H1 (cell line): ENCODE results near the gene STIM1. TPM values are rescaled to one million over a fixed set of nuclear protein-coding genes. Genes with fewer than 3 reads are reported as not detected.

ENCODE experiments used
- BCL11A ChIP-seq, 2 experiments: IDR thresholded peaks; one replicate each; pipeline ENCODE4 v1.6.1; 2011; ENCODE audit warnings: low read depth in 2 of 2, low read length in 2 of 2, mild to moderate bottlenecking in 2 of 2
- CHD7 ChIP-seq: fragments of 300-600 bp; sonication (generic); IDR thresholded peaks from 2 replicates; pipeline ENCODE4 v1.7.1; 2012; ENCODE audit warnings: low read length, moderate library complexity, mild to moderate bottlenecking, inconsistent platforms; ENCODE audit not compliant: insufficient replicate concordance
- E2F6 ChIP-seq: IDR thresholded peaks from 2 replicates; pipeline ENCODE4 v1.6.1; 2012; ENCODE audit warnings: inconsistent platforms
- HDAC2 ChIP-seq, 2 experiments: fragments of 300-600 bp in 1 of 2; sonication (generic) in 1 of 2; IDR thresholded peaks; 2 replicates each; pipeline ENCODE4 v1.6.1; 2011 to 2012; ENCODE audit warnings: low read depth in 2 of 2, low read length in 2 of 2, mild to moderate bottlenecking in 2 of 2, moderate library complexity in 2 of 2, borderline replicate concordance in 1 of 2, inconsistent platforms in 1 of 2
- MAFK ChIP-seq: IDR thresholded peaks from 2 replicates; pipeline ENCODE4 v1.6.1; 2012; ENCODE audit warnings: low read depth, mild to moderate bottlenecking, improper control_type of control experiment, low read length
- RAD21 ChIP-seq, 2 experiments: IDR thresholded peaks in 1 of 2; conservative IDR thresholded peaks in 1 of 2; 2 replicates each; pipeline ENCODE4 v1.6.1; 2011; ENCODE audit warnings: low read depth in 2 of 2, low read length in 2 of 2, improper control_type of control experiment in 1 of 2, inconsistent platforms in 1 of 2, mild to moderate bottlenecking in 1 of 2, moderate library complexity in 1 of 2
- RBBP5 ChIP-seq: IDR thresholded peaks from 2 replicates; pipeline ENCODE4 v1.7.1; 2012; ENCODE audit warnings: low read depth, mild to moderate bottlenecking, inconsistent platforms, low read length, moderate library complexity, borderline replicate concordance
- SIN3A ChIP-seq, 2 experiments: IDR thresholded peaks in 1 of 2; conservative IDR thresholded peaks in 1 of 2; 2 replicates each; pipeline ENCODE4 v1.6.1; 2011 to 2012; ENCODE audit warnings: low read length in 2 of 2, improper control_type of control experiment in 1 of 2, low read depth in 1 of 2, mild to moderate bottlenecking in 1 of 2
- TAF7 ChIP-seq: optimal IDR thresholded peaks from 2 replicates; pipeline ENCODE3; 2011; ENCODE audit warnings: low read depth, mild to moderate bottlenecking, inconsistent platforms, low read length, moderate library complexity, borderline replicate concordance
- TEAD4 ChIP-seq: IDR thresholded peaks from 2 replicates; pipeline ENCODE4 v1.6.1; 2012; ENCODE audit warnings: low read depth, low read length, inconsistent platforms, mixed read lengths
- polyA plus RNA-seq, 7 experiments: library from polyadenylated mRNA; depleted of rRNA in 3 of 7; stranded (reverse) in 5 of 7; unstranded in 2 of 7; fragments of >200 nt in 5 of 7; fragments of 200-250 nt in 2 of 7; gene quantifications; 1 replicate in 5 of 7; 2 replicates in 1 of 7; 4 replicates in 1 of 7; pipeline versions ENCODE4 v1.2.1 to v1.2.3, GENCODE V29; 2011 to 2013; ENCODE audit warnings: missing spikeins in 2 of 7, mixed read lengths in 2 of 7
- total RNA-seq: library from RNA; stranded (reverse); fragmentation: NEBNext Ultra II Directional; extraction: Animal tissue kit (Norgen Biotek cat#: 25700); gene quantifications from 2 replicates; pipeline ENCODE4 v1.2.1, GENCODE V29; 2021

Gene STIM1
- total and polyA plus RNA-seq, 2 of the 8 experiments (the other 6 are each of a cell fraction or from before 2014, with no cell fraction given): 11.1 to 12.2 TPM

GRCh38 chr11:3826721-3827120, 28.7 kb upstream of the STIM1 start (continued):
- TF ChIP-seq CHD7: no peak
- TF ChIP-seq TAF7: no peak
- no peak for TF ChIP-seq MAFK
- no peak for TF ChIP-seq BCL11A (IDR thresholded peaks at IDR 0.05; ENCODE audit: low read depth in 2 of 2, low read length in 2 of 2)
- TF ChIP-seq SIN3A (conservative IDR thresholded peaks at IDR 0.05 in 1 of 2, IDR thresholded peaks at IDR 0.05 in 1 of 2; ENCODE audit: low read depth in 1 of 2, low read length in 2 of 2): no peak
- no peak for TF ChIP-seq TEAD4
- TF ChIP-seq E2F6: no peak
- no peak for TF ChIP-seq RAD21 (IDR thresholded peaks at IDR 0.05 in 1 of 2, conservative IDR thresholded peaks at IDR 0.05 in 1 of 2; ENCODE audit: low read depth in 2 of 2, low read length in 2 of 2)
- TF ChIP-seq RBBP5: no peak
- TF ChIP-seq HDAC2 (IDR thresholded peaks at IDR 0.05; ENCODE audit: borderline replicate concordance in 1 of 2, low read depth in 2 of 2, low read length in 2 of 2): no peak
